DMS153 treated with DMSO at 0.1 percent for 48 hours (cell line): Measurements from ENCODE around the gene SEMA6C.
"Not testable (repeated sequence)": the region's sequence is repeated elsewhere in the genome, so short reads cannot be mapped to it uniquely, and the experiment has no call there.

Experiments
- DNase-seq: peaks from one replicate; lab custom pipeline; 2025; ENCODE audit not compliant: unreplicated experiment; lab: John Stamatoyannopoulos, UW

SEMA6C gene

DNA sequence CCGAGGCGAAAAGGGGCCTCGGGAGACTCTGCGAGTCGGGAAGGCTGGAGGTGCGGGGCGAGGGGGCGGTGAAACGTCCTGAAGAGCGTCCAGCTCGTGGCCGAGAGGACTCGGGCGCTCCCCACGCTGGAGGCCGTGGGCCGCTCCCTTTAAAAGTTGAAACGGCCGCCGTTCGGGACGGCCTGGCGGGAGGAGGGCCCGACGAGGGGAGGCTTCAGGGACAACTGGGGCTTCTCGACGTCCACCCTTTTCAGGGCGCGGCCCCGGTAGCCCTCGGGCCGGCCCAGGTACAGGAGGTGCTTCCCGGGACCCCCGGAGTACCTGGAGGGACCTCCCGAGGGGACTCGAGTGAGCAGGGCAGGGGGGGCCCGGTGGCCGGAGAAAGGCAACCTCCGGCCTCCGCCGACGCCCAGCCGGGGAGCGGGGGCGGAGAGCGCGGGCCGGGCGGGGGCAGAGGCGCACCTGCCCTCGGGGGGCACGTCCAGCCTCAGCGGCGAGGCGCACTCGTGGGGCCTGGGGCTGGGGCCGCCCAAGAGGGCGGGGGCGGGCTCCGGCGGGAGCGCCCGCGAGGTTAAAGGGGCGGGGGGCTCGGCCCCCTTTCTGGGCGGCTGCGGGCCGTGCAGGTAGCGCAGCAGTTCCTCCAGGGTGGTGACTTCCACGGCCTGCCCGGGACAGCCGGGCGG, 14.0 kb downstream of the SEMA6C start:
- no peak for DNase-seq

- no peak for DNase-seq
Observed at GRCh38 chr1:151131701-151132334, 14.6 kb downstream of the SEMA6C start.

DNA sequence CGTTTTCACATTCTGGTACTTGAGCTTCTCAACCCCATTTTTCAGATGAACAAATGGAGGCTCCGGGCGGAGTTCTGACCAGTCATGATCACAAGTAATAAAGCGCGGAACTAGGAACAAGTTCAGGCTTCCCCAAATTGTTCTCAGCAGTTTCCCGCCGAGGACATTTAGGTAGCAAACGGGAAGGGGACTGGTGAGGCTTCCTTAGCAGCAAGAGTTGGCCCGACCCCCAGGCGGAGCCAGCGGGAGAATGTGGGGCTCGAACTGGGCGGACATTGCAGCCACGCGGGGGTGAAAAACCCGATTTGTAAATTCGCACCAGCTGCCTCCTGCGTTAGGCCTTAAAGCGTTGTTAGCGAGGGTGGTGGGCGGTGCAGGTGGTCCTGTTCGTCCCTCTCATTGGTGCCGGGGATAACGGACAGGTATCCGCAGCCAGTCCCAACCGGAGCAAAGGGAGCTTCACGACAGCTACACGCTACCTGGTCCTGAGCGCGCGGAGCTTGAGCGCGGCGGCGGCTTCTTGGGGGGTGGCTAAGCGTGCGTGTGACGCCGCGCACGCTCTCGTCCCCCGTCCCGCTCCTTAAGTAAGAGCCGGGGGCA, 15.3 kb downstream of the SEMA6C start:
- peak; percentile 94 for DNase-seq

DNA sequence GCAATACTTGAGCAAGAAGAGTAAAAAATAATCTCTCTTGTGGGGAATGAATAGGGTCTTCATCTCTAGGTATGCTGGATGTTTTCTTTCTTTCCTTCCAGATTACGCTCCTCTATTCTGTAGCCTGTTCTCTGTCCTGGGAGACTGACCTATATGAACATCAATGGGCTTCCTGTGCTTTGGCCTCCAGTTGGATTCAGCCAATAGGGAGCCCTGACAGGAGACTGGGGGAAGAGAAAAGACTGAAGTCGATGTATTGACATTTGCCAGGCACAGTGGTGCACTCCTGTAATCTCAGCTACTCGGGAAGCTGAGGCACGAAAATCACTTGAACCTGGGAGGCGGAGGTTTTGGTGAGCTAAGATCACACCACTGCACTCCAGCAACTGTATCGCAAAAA, 17.6 kb downstream of the SEMA6C start:
- DNase-seq = no peak

GRCh38 chr1:151124763-151125403, 21.5 kb downstream of the SEMA6C start:
- DNase-seq = no peak

DNA sequence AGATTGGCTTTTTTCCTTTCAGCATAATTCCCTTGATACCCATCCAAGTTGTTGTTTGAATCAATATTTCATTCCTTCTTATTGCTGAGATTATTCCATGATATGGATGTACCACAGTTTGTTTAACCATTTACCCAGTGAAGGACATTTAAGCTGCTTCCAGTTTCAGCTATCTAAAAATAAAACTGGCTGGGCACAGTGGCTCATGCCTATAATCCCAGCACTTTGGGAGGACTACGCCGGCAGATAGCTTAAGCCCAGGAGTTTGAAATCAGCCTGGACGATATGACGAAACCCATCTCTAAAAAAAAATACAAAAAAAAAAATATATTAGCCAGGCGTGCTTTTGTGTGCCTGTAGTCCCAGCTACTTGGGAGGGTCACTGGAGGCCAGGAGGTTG, 32.6 kb downstream of the SEMA6C start:
- DNase-seq = no peak

DNA sequence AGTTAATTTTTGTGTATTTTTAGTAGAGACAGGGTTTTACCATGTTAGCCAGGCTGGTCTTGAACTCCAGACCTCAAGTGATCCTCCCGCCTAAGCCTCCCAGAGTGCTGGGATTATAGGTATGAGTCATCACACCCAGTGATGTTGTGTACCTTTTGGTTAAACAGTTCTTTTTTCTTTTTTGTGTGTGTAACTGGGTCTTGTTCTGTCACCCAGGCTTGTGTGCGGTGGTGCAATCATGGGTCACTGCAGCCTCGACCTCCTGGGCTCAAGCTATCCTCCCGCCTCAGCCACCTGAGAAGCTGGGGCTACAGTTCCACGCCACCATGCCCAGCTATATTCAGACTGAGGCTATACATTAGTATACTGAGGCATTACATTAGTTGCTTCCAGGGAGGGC, 38.1 kb downstream of the SEMA6C start:
- no peak for DNase-seq

- DNase-seq = no peak
Observed at GRCh38 chr1:151106894-151107293, 39.5 kb downstream of the SEMA6C start.

DNA sequence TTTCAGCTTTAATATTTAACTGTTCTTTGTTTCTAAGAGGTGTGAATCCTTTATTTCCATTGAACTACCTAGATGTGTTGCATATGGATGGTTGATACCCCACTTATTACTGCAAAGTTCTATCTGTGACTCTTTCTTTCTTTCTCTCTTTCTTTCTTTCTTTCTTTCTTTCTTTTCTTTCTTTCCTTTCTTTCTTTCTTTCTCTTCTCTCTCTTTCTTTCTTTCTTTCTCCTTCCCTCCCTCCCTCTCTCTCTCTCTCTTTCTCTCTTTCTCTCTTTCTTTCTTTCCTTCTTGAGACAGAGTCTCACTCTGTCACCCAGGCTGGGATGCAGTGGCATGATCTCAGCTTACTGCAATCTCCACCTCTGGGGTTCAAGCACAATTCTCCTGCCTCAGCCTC, 41.8 kb downstream of the SEMA6C start:
- no peak for DNase-seq

DNA sequence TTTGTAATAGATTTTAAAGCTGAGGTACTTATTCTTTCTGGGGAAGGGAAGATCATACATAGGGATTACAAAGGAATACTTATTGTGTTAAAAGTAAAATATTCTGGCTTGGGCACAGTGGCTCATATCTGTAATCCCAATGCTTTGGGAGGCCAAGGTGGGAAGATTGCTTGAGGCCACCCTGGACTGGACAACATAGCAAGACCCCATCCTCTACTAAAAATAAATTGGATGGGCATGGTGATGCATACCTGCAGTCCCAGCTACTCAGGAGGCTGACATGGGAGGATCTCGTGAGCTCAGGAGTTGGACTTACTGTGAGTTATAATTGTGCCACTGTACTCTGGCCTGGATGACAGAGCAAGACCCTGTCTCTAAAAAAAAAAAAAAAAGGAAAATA, 48.3 kb downstream of the SEMA6C start:
- no peak for DNase-seq

GRCh38 chr1:151097426-151097825, 49.0 kb downstream of the SEMA6C start:
- not testable (repeated sequence) for DNase-seq

DNA sequence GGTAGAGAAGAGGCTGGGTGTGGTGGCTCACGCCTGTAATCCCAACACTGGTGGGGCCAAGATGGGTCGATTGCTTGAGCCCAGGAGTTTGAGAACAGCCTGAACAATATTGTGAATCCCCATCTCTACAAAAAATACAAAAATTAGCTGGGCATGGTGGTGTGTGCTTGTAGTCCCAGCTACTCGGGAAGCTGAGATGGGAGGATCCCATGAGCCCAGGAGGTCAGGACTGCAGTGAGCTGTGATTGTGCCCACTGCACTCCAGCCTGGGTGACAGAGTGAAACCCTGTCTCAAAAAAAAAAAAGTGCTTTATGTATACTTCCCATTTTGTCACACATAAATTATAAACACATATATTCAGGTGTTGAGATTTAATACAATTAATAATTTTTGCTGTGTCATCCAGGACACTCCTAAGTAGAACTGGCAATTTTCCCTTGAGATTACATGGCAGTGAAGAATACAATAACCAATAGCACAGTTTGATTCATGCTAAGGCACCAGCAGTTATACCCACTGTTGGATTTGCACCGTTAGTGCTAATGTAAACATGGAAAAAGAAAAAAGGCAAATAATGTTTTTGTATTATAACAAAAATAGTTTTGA, 60.4 kb downstream of the SEMA6C start:
- no peak for DNase-seq
